Eye (tissue), 1 donor: ENCODE results near the gene HDAC4.

Experiments used
- DNase-seq: peaks from one replicate; pipeline ENCODE4 v3.0.0-alpha.2; 2015

Gene HDAC4

DNA sequence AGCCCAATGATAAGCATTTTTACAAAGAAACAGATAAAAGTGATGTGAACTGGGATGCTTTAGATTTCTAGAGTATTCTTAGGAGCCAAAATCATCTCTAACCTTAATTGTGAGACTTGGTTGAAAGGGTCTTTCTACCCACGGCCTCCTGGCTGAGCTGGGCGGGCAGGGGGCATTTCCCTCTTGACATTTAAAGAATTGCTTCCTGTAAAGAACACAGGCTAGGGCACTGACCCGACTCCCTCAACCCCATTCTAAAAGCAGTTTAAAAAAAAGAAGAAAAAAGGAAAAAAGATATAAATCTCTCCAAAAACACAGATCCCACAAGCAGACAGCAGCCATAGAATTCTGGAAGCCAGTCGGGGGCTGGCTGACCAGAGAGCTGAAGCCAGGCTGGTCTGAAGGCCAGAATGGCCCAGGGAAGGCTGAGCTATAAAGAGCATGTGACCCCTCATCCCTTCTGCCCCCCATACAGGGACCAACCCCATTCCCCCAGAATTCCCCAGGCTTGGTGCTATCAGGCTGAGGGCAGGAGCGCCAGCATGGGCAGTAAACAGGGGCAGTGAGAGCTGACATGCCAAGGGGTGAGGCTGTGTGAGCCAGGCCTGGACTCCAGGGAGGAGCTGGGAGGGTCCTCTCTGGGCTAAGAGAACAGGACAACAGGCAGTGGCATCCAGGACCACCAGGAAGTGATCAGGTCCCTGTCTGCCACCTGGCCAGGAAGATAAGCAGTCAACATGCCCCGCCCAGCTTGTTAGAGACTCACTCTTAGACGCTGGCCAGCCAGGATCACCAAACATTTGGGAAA, 188.5 kb downstream of the HDAC4 start:
- no peak for DNase-seq

GRCh38 chr2:239211396-239212094, 189.3 kb downstream of the HDAC4 start:
- DNase-seq, result no peak

DNA sequence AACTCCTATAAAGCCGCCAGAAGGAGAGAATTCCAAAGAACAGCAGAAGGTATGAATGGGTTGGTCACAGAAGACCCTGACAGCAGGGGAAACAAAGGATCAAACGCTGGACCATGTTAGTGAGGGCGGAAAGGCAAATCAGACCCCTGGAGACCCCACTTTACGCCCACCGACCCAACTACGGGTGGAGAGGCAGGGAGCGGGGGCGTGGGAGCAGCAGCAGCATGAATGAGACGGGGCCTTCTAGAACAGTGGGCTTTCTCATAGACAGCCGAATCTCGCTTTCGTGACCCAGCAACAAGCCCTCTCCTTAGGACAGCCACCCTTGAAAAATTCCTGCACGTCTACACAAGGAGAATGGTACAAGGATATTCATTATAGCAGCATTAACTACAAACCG, 191.0 kb downstream of the HDAC4 start:
- no peak for DNase-seq

GRCh38 chr2:239208465-239209180, 192.2 kb downstream of the HDAC4 start:
- DNase-seq, result no peak

- DNase-seq, result no peak
Measured at GRCh38 chr2:239206851-239207250, 194.0 kb downstream of the HDAC4 start.

DNA sequence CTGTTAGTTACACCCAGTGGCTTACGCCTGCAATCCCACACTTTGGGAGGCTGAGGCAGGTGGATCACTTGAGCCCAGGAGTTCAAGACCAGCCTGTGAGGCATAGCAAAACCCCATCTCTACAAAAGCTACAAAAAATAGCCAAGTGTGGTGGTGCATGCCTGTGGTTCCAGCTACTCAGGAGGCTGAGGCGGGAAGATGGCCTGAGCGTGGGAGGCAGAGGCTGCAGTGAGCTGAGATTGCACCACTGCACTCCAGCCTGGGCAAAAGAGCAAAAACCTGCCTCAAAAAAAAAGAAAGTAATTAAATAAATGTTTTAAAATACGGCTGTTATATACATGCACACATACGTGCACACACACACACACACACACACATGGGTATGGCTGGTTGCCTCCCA, 194.8 kb downstream of the HDAC4 start:
- DNase-seq, result no peak

- no peak for DNase-seq
Measured at GRCh38 chr2:239204876-239205468, 195.8 kb downstream of the HDAC4 start.

- no peak for DNase-seq
Measured at GRCh38 chr2:239204136-239204875, 196.5 kb downstream of the HDAC4 start.

DNA sequence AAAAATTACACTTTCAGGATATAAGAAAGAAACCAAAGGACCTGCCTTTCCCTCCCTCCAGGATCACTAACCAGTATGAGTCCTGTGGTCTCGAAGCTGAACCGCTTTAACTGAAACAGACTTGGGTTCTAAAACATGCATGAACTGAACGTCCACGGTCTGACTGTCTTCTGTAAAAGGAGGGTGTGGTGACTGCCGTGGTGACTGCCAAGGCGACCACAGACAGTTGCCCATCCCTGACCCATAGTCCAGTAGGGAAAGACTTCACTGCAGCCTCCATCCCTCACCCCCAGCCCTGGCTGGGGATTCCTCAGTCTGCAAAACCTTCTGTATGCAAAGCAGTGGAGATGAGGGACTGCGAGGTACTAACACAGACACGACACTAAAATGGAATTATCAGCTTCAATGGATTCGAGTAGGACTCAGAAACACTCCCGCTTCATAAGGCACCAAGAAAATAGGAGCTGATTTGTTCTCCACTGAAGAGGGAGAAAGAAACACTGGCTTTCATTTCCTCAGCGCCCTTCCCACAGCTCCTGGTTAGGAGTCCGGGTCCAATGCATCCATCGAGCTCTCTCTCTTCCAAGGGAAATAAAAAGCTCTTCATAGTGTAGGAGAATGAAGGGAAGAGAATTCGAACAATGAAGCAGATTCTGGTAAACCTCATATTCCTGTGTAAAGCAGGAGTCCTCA, 197.2 kb downstream of the HDAC4 start:
- no peak for DNase-seq

- no peak for DNase-seq
Measured at GRCh38 chr2:239202836-239203235, 198.0 kb downstream of the HDAC4 start.

GRCh38 chr2:239202343-239202742, 198.5 kb downstream of the HDAC4 start:
- DNase-seq, result no peak

DNA sequence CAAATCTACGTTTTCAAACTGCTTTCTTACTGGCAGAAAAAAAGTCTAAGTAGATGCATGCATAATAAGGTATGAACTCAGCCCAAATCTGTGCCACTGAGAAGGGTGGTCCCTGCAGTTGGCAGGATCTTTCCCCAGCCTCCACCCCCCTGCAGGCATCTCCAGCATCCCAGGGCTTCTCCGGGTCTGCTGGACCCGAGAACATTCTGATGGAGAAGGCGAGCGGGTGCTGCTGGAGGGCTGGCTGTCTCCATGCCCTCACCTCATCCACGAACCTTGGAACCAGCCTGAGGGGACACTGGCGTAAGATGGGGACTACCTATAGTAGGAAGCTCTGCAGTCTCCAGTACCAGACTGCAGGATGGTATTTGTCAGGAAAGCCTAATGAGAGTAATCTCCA, 198.9 kb downstream of the HDAC4 start:
- no peak for DNase-seq

- no peak for DNase-seq
Measured at GRCh38 chr2:239201531-239201876, 199.3 kb downstream of the HDAC4 start.

- no peak for DNase-seq
Measured at GRCh38 chr2:239200646-239201530, 199.9 kb downstream of the HDAC4 start.

- DNase-seq, result peak; percentile 39
Measured at GRCh38 chr2:239199041-239199768, 201.6 kb downstream of the HDAC4 start.

GRCh38 chr2:239198221-239198620, 202.6 kb downstream of the HDAC4 start:
- no peak for DNase-seq

DNA sequence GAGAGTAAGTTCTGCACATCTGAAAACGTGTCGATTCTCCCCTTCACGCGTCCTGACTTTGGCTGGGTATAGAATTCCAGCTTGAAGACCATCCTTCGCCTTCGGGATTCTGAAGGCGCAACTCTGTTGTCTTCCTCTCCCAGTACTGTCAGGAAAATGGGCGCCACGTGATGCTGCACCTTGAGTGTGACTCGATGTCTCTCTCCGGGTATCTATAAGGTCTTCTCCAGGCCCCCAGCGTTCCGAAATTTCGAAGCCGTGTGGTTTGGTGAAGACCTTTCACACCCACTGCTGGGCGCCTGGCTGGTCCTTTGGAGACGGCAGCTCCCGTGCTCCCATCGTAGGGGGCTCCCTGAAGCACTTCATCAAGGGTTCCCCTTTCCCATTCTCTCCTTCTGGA, 203.7 kb downstream of the HDAC4 start:
- DNase-seq, result no peak

DNA sequence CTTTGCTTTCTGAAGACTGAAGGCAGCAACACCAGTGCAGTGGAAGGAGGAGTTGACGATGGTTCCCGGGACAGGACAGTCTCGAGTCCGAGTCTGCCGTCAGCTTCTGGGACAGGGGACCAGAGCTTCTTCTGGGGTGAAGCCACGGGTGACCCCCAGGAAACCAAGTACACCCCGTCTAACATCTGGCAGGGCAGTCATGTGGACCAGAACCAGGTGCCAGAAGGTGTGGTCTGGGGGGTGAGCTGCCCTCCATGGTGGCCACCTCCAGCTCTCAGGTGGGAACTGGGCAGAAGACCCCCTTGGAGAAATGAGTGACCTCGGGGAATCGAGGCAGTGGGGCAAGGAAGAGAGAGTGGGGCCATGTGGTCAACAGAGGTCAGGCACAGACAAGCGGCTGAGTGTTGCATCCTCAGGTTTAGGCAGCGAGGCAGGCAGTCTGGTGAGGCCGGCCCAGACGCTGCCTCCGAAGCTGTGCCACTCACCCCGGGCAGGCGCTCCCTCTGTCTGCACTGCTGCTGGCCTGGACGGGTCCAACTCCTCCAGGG, 204.3 kb downstream of the HDAC4 start:
- DNase-seq, result no peak

DNA sequence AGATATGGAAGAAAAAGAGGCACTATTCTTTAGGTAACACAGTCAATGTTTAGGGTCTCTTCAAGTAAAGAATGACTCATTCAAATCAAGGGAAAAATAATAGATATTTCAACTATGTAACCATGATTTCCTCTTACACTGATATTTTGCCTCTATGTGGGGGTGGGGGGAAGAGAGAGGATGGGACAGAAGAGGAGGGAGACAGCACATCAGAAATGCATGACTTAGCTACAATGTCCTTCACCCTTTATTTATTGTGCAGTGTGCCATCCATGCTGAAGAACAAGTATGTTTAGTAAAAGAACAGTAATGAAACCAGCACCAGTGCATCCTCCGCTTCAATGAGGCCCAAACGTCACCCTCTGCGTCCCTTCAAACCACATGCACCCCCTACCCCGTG, 204.8 kb downstream of the HDAC4 start:
- DNase-seq, result no peak

GRCh38 chr2:239195318-239195871, 205.4 kb downstream of the HDAC4 start:
- DNase-seq, result peak; percentile 61
